Stimulated activated CD8-positive, alpha-beta memory T cell treated with anti-CD3 and anti-CD28 coated beads, Interleukin-15, amount 100 ng/mL, for 24 hours (primary cell): ENCODE measurements around the gene MXRA7.

Source experiments
- DNase-seq: peaks from one replicate; pipeline ENCODE4 v3.0.0-alpha.2; 2020; ENCODE audit warnings: low read depth

The MXRA7 gene

DNA sequence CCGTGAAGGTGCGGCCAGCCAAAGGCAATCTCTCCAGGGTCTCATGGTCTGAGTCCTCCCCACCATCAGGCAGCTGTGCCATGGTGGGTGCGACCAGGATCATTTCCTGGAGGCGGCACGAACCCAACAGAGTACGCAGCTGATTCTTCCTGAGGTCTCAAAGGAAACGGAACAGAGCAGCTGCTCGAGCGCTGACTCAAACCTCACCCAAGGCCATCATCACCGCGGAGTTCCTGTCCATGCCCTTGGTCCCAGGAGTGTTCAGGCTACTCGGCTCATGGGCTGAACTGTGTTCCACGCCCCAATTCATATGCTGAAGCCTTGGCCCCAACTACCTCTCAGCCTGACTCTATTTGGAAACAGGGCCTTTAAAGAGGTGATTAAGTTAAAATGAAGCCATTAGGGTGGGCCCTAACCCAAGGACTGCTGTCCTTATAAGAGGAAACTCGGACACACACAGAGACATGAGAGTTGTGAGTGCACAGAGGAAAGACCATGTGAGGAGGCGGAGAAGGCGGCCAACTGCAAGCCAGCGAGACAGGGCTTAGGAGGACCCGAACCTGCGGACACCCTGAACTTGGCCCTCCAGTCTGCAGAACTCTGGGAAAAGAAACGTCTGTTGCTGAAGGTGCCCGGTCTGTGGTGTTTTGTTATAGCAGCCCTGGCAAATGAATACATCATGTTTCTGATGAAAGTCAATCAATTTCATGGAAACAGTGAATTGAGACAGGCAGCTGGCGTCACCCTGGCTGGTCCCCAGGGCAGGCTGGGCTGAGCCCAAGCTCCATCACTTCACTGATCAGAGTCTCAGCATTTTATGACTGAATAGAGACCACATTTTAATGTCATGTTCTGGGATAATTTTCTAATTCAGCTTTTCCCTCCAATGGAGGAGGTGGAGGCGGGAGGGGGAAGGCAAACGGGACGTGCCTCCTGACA lies 13.7 kb downstream of the MXRA7 start:
- no peak for DNase-seq

DNA sequence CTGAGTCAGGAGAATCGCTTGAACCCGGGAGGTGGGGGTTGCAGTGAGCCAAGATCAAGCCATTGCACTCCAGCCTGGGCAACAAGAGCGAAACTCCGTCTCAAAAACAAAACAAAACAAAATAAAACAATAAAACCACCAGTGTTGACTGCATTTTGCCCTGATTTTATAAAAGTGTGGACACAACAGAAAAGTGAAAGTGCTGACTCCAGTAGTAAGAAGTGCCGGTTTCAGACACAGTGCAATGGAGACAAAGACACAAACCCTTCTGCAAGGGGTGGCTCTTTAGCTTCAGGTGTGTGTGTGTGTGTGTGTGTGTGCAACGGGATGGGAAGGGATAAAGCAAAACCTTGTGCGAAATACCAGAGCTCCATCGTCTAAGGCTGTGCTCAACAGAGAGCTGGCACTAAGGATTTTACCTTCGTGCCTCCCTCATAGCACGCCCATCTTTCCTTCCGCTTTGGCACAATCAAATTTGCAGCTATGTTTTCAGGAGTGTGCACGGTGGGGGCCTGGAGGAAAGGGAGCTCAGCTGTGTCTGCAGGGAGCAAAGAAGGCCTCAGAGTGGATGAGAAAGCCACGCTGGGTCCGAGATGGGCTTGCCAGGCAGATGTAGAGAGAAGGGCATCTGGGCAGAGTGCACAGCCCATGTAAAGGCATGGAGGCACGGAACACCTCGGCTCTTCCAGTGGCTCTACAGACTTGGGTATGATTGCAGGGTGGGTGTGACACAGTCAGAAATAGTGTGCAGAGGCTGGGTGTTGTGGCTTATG lies 15.5 kb downstream of the MXRA7 start:
- DNase-seq, result no peak

- no peak for DNase-seq
Observed at GRCh38 chr17:76691379-76692191, 19.2 kb downstream of the MXRA7 start.

- no peak for DNase-seq
Observed at GRCh38 chr17:76690596-76691280, 20.0 kb downstream of the MXRA7 start.

DNA sequence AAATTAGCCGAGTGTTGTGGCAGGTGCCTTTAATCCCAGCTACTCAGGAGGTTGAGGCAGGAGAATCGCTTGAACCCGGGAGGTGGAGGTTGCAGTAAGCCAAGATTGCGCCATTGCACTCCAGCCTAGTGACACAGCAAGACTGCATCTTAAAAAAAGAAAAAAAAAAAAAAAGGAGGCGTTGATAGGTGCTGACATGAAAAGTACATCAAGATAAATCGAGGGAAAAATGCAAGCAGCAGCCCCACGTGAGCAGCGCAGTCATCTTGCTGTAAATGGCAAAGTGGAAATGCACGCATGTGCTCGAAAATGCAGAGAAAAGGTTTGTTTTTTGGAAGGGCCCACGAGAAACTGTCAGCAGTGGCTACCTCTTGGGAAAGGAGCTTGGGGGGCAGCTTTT lies 20.9 kb downstream of the MXRA7 start:
- no peak for DNase-seq

DNA sequence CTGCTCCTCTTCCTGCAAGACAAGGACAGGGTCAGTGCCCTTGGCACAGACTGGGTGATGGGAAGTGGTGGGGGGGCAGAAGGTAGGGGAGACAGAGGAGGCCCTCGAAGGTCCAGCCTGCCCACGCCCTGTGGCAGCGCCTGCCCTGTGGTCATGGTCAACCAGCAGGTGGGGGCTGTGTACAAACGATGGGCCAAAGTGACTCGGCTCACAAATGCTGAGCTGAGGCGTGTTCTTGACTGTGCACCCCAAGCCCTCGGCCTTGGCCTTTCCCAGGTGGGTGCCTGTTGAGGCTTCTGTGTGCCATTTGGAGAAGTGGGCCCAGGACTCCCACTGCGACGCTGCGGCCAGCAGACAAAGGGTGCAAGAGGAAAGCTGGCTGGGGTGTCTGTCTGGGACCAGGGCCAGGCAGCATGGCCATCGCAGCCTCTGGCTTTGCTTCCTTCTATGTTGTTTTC lies 22.6 kb downstream of the MXRA7 start:
- no peak for DNase-seq

DNA sequence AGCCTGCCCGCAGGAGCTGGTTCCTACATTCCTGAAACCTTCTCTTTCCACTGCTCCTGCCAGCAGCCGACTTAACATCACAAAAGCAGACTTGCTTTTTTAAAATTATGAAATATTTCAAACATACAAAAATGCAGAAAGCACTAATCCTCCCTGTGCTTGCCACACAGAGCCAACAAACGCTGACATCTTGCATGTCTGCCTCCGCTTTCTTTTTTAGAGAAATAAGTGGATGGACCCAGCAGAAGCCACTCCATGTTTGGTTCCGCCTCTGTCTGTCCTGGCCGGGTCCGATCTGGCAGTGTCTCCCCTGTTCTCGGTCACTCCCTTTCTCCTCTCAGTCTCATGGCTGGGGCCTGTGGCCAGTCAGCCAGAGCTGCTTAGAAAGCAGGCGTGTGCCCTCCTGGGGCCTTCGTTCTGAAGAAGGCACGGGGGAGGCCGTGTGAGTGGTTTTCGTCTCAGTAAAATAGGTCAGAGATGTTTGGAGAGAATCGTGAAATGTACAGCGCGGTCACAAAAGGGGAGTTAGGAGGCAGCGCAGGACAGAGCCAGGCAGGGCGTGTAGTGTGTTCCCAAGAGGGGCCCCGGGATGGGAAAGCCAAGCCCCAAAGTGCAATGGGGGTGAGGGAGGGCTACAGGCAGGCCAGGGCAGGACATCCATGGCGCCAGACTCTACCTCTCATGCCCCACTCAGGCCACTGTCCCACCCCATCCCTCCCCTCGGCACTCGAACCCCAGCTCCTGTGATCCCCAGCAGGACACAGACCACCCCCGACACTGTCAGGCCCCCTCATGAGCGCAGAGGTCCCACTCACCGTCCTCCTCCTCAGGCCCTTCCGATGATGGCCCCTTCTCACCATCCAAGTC lies 23.2 kb downstream of the MXRA7 start:
- no peak for DNase-seq

DNA sequence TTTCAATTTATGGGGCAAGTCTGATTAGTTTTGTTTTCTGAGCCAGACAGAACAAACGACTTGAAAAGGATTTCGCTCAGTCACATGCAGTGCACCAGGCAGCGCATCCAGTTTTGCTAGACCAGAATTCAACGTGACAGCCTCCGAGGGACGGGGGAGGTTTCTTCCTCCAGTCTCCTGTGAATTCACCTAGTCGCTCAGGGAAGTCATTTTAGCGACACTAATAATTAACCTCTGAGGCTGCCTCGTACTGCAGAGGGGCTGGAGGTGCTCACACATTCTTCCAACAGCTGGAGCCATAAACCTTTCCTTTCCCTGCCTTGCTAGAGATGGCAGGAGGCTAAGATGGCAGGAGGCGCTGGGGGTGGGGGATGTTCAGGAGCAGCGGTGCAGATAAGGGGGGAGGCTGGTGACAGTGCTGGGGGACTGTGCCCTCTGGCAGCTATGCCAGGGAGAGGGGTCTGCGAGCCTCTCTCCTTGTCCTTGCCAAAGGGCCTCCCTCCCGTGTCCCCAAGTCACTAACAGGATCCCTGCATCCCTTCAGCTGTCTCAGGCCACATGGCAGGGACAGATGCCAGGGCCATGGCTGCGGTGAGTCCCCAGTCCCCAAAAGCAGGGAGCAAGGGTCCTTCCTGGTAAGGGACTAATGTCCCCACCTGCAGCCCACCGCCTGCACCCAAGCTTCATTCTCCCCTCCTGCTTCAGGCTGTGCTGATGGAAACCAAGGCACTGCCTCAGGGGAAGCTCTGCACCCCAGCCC lies 24.0 kb downstream of the MXRA7 start:
- no peak for DNase-seq

DNA sequence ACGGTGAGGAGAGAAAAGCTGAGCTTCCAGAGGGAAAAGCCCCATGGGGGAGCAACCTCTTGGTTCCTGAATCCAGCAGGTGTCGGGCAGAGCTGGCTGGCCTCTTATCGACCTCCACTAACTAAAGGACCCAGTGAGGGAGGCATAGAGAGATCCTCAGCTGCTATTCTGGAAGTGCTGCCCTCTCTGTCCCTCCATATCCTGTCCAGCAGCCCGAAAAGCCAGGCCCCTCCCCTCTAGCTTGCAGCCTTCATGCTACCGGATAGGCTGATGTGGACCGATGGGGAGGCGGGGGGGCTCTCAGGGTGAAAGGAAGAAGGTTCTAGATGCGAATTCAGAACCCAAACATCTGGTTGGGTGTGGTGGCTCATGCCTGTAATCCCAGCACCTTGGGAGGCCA lies 24.9 kb downstream of the MXRA7 start:
- no peak for DNase-seq

DNA sequence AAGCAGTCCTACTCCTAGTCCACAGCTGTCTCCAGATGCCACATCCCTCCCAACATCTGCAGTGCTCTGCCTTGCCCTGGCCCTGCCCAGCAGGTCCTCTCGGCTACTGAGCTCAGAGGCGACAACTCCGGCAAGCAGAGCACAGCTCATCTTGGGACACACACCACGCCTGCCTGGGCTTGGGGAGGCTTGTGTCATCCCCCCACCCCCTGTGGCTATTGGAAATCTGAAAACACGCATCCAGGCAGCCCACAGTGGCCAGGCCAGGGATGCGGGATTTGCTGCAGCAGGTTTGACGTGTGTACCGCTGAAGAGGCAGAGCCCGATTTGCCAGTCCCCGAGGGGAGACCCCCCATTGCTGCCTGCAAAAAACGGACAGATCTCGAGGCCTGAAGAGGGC lies 25.4 kb downstream of the MXRA7 start:
- no peak for DNase-seq

GRCh38 chr17:76684756-76685155 lies 26.0 kb downstream of the MXRA7 start:
- DNase-seq, result no peak

GRCh38 chr17:76683921-76684745 lies 26.6 kb downstream of the MXRA7 start:
- DNase-seq, result no peak

DNA sequence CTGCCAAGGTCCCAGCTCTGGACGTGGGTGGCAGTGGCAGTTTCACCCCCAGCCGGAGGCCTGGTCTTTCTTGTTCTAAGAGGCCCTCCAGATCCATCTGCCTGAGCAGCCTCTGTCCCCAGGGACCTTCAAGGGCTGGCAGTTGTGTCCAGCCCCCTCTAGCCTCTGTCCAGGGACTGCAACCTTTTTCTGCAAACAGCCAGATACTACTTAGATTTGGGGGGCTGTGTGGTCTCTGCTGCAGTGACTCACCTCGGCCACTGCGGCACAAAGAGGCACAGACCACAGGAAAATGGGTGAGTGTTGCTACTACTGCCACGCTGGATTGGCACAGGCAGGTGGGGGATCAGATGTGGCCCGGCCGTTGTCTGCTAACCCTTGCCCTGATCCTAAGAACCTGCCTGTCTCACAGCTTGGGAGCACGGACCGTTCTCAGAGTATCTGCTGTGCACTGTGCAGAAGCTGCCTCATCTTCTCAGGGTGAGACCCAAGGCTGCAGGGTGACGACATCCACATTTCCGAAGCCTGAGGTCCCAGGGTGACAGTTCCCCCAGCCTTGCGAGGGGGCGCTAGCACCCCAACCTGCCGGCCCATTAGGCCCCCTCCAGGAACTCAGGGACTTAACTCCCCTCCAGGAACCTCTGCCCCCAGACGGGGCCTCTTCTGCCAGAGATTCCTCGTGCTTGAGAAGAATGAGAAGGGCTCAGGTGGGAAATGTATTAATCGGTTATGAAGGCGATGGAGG lies 27.6 kb downstream of the MXRA7 start:
- DNase-seq, result no peak

GRCh38 chr17:76682296-76682695 lies 28.5 kb downstream of the MXRA7 start:
- no peak for DNase-seq

DNA sequence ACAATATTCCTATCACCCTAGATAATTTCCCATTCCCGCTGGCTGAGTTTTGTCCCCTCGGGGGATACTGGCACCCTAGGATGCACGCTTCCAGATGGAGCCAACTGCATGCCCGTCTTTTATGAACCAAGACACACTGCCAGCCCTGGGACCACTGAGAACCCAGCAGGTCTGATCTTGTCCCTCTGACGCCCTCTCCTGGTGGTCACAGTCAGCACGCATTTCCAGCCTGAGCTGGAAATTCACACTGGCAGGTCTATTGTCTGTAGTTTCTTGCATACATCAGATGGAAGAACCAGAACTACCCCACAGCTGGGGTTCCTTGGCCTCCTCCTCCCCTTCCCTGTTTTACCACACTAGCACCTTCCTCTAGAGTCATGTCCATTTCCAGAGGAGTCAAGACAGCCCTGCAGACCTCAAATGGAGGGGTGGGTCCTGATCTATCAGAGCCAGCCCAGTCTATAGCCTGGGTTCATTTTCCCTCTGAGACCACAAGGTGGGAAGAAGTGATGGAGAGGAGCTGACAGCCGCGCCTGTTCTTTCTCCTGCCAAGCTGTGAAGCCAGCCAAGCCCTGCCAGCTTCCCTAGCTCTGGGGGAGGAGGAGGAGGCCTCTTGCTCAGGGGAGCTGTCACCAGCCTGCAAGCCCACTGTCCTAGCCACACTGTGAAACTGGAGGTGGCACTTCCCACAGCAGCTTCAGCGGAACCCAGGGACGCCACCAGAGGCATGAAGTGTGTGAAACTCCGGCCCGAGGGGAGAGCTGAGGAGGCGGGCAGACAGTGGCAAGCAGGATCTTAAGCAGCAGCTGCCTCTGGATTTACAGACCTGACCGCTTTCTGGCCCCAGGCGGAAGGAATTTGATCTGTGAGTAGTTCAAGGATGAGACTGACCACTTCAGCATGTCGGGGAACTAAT lies 29.3 kb downstream of the MXRA7 start:
- DNase-seq, result peak; percentile 21

DNA sequence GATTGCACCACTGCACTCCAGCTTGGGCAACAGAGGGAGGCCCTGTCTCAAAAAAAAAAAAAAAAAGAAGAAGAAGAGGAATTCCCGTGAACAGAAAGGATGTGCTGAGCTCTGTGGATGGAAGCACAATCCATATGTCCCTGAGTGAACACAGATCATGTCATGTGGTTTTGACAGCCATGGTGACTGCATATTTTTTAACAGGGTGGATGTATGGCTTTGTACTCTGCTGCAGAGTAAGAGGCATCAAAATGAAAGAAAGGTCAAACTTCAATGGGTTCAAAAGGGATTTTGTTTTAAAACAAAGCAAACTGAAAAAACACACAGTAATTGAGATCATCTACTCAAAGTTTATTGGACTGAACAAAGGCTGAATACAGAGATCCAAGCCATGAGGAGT lies 31.5 kb downstream of the MXRA7 start:
- no peak for DNase-seq

GRCh38 chr17:76678330-76678729 lies 32.4 kb downstream of the MXRA7 start:
- DNase-seq, result no peak
